Epithelial cell of proximal tubule (primary cell): ENCODE results near the gene STK17A. TPM values are rescaled to one million over a fixed set of nuclear protein-coding genes. Genes with fewer than 3 reads are reported as not detected.
A peak's percentile ranks its signal among the peaks of the same experiment; 100 is the strongest.

Source experiments
- DNase-seq: peaks from one replicate; pipeline ENCODE4 v3.0.0-alpha.2; 2011; ENCODE audit warnings: low read depth
- H3K4me3 ChIP-seq: 2 replicates; pipeline ENCODE4 v1.5.1; 2011; ENCODE audit warnings: low read depth, mild to moderate bottlenecking, low read length
- total RNA-seq: library from RNA; depleted of rRNA; stranded (reverse); fragments of >200 nt; gene quantifications from 2 replicates; pipeline ENCODE4 v1.2.3, GENCODE V29; 2015
- TF ChIP-seq, protein P1 (sequence below): conservative IDR thresholded peaks from 2 replicates; pipeline ENCODE4 v1.5.1; 2012; ENCODE audit warnings: low read depth, mild to moderate bottlenecking, low read length

The STK17A gene
- total RNA-seq, 1 donor from 2014 or later: 30.7 TPM

- H3K4me3 ChIP-seq: no peak overlapping the region
- TF ChIP-seq, protein P1, sequence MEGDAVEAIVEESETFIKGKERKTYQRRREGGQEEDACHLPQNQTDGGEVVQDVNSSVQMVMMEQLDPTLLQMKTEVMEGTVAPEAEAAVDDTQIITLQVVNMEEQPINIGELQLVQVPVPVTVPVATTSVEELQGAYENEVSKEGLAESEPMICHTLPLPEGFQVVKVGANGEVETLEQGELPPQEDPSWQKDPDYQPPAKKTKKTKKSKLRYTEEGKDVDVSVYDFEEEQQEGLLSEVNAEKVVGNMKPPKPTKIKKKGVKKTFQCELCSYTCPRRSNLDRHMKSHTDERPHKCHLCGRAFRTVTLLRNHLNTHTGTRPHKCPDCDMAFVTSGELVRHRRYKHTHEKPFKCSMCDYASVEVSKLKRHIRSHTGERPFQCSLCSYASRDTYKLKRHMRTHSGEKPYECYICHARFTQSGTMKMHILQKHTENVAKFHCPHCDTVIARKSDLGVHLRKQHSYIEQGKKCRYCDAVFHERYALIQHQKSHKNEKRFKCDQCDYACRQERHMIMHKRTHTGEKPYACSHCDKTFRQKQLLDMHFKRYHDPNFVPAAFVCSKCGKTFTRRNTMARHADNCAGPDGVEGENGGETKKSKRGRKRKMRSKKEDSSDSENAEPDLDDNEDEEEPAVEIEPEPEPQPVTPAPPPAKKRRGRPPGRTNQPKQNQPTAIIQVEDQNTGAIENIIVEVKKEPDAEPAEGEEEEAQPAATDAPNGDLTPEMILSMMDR: no peak
- no peak for DNase-seq
These were observed 5.7 kb downstream of the STK17A start for GRCh38 chr7:43588477-43589132.

- no peak for DNase-seq
- H3K4me3 ChIP-seq: no peak overlapping the region
- TF ChIP-seq, protein P1: no peak
These were observed 6.2 kb downstream of the STK17A start for GRCh38 chr7:43589133-43589478.

- H3K4me3 ChIP-seq: no peak overlapping the region
- TF ChIP-seq, protein P1: no peak
- DNase-seq: no peak
These were observed 6.8 kb downstream of the STK17A start for GRCh38 chr7:43589728-43590127.

GRCh38 chr7:43590862-43591557 lies 8.1 kb downstream of the STK17A start:
- no peak overlapping the region for H3K4me3 ChIP-seq
- TF ChIP-seq, protein P1: no peak
- no peak for DNase-seq

GRCh38 chr7:43591558-43592180 lies 8.8 kb downstream of the STK17A start:
- H3K4me3 ChIP-seq: no peak overlapping the region
- DNase-seq: peak; percentile 91
- TF ChIP-seq, protein P1: no peak

GRCh38 chr7:43592326-43592725 lies 9.4 kb downstream of the STK17A start:
- no peak for DNase-seq
- TF ChIP-seq, protein P1: no peak
- H3K4me3 ChIP-seq: no peak overlapping the region
